HK-2 (cell line): ENCODE data around the gene ATAD3A.

Experiments
- DNase-seq: peaks from one replicate; pipeline ENCODE4 v3.0.0-alpha.2; 2018; ENCODE audit not compliant: unreplicated experiment

ATAD3A gene

GRCh38 chr1:1539310-1540089 lies 27.5 kb downstream of the ATAD3A start:
- no peak for DNase-seq

GRCh38 chr1:1540090-1540817 lies 28.3 kb downstream of the ATAD3A start, which contains the start of gene TMEM240:
TMEM240 (minus strand) TSS chr1:1540624; CDS start chr1:1540346, 278 bp downstream.
- no peak for DNase-seq

- no peak for DNase-seq
These were observed 29.1 kb downstream of the ATAD3A start for GRCh38 chr1:1540818-1541628.

DNA sequence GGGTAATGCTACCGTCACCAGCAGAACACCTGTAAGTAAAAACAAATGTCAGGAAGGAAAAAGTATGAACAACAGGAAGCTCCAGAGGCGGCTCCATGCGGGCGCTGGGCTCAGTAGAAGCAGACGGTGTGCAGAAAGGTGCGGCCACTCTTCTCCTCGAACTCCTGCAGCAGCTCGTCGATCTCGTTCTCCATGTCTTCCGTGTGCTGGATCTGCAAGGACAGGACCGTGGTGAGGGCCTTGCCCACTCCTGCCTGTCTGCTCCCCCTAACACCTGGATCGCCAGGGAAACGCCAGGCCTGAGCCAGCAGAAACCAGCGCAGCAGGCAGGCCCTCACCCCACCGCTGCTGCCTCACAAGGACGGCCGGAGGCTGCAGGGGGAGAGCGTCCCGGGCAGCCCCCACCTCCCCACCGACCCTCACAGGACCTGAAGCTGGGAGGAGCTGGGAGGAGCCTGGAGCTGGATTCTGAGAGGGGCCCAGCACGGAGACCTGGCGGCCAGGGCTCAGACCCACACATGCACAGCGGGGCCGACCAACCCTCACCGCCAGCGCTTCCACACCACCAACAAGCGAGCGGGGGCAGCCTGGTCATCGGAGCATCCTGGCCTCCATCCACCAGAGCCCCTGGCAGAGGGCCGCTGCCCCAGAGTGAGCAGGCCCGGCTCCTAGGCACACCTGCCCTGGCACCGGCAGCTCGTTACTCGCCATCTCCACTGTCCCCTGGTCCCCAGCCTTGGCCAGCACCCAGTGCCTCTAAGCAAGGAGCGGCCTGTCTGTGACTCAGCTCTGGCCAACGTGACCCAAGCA lies 30.2 kb downstream of the ATAD3A start:
- no peak for DNase-seq

- DNase-seq: no peak
These were observed 31.1 kb downstream of the ATAD3A start for GRCh38 chr1:1542766-1543705.

DNA sequence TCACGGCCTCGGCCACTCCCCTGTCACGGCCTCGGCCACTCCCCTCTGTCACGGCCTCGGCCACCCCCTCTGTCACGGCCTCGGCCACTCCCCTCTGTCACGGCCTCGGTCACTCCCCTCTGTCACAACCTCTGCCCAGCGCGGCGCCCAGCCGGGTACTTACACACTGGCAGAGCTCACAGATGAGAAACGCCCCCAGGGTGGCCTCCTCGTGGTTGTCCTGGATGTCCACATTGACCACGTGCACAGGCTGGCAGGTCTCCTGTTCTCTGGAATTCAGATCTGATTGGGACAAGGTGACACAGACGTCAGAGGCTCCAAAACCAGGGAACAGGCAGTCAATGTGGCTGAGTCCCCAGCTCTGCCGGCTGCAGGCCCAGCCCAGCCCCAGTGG lies 31.7 kb downstream of the ATAD3A start:
- DNase-seq: no peak

- DNase-seq: no peak
These were observed 32.6 kb downstream of the ATAD3A start for GRCh38 chr1:1544544-1544943.

DNA sequence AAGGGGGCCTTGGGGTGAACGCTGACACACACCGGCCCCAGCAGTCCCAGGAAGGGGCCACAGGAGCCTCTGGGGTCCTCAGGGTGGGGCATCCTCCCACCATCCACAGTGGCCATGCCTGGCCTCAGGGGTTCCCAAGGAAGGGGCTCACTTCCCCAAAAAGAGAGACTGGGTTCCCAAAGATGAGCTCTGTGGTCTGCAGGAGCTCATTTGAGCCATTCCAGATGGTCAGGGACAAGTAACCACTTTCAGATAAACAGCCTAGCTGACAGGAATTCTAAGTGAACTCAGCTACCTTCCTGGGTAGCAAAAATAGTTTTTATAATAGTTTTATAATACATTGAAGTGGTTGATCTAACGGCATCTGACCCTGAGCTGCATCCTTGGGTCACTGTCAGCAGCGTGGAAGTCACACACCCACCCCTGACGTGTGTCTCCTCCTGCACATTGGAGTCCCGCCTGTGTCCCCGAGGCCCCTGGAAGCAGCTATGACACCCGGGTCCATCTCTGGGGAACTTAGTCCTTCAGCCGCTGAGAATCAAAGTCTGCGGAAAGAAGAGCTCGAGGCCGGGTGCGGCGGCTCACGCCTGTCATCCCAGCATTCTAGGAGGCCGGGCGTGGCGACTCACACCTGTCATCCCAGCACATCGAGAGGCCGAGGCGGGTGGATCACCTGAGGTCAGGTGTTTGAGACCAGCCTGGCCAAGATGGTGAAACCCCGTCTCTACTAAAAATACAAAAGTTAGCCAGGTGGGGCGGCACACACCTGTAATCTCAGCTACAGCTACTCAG lies 34.2 kb downstream of the ATAD3A start:
- no peak for DNase-seq

DNA sequence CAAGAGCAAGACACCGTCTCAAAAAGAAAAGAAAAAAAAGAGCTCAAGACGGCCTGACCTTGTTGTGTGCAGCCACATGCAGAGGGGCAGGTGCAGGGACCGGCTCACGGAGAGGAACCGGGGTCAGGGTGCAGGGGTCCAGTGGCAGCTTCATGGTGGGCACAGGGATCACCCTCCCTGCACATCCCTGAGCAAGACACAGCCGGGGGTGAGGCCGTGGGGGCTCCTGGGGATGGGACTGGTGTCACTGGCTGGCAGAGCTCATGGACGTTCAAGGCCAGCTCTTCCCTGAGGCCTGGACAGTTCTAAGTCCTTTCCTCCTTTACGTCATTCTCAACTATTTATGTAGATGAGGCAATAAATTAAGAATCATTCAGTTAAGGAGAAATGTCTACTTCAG lies 35.0 kb downstream of the ATAD3A start:
- no peak for DNase-seq

GRCh38 chr1:1547476-1547875 lies 35.5 kb downstream of the ATAD3A start:
- no peak for DNase-seq

GRCh38 chr1:1548591-1548990 lies 36.6 kb downstream of the ATAD3A start:
- no peak for DNase-seq

DNA sequence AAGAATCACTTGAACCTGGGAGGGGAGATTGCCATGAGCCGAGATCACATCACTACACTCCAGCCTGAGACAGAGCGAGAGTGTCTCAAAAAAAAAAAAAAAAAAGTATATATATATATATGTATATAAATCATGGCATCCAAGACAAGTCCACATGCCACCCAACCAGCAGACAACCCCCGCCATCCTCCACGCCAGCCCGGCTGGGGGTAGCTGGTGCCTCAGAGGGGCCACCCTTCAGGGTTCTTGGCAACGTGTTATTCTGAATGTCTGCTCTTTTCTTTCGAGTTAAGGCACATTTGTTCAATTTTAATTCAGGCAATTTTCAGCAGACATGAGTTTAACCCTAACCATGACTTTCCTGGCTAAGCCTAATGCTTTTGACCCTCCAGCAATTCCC lies 38.1 kb downstream of the ATAD3A start:
- no peak for DNase-seq

DNA sequence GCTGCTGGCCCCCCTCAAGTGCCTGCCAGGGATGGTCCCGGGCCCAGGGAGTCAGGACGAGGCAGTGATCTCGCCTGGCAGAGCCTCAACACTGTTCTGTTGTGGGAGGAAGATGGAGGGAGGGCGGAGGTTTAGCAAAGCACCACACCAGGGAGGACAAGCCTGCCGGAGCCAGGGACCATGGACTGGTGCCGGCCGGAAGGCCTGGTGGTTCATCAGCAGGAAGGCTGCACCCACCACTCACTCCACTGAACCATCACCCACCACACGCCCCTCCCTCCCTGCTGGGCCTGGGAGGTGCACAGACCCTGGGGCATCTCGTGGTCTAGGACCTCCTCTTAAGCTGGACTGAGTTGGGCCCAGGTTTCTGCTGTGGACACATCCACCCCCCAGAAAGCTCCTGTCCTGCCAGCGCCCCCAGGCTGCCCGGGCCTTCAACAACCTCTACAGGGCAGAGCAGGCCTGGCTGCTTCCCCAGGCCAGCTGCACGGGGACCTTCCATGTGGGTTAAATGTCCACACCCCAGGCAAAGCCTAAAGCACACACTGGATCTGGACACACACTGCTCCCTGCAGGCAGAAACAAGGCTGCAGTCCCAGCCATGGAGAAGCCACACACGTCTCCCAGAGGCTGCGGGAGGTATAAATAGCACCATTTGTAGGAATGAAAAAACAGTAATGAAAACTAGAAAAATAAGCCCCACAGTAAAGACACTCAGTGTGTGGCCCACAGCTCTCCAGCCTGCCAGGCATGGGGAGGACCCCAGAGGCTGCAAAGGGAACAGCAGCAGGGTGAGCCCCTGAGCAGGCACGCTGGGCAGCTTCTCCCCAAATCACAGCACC lies 38.9 kb downstream of the ATAD3A start:
- no peak for DNase-seq

- DNase-seq: no peak
These were observed 39.7 kb downstream of the ATAD3A start for GRCh38 chr1:1551524-1552262.

- DNase-seq: no peak
These were observed 40.3 kb downstream of the ATAD3A start for GRCh38 chr1:1552263-1552639.

DNA sequence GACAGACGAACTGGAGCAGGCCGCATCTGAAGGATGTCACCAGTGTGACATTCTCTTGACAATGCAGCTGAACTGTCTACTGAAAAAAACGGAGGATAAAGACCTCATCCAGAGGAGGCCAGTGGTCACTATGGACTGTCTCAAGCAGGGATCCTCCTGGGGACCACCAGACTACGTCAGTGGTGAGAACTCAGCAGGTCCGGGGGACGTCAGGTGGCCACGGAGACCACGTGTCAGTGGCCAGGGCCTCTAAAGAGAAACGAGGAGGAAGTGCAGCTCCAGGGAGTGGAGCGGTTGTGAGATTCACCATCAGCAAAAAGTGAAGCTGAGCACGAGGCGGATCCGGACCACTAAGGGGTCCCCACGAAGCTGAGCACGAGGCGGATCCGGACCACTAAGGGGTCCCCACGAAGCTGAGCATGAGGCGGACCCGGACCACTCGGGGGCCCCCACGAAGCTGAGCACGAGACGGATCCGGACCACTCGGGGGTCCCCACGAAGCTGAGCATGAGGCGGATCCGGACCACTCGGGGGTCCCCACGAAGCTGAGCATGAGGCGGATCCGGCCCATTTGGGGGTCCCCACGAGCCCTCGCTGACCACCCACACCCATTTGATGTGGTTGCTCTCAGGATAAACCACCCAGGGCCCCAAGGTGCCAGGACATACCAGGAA lies 42.0 kb downstream of the ATAD3A start:
- DNase-seq: no peak

DNA sequence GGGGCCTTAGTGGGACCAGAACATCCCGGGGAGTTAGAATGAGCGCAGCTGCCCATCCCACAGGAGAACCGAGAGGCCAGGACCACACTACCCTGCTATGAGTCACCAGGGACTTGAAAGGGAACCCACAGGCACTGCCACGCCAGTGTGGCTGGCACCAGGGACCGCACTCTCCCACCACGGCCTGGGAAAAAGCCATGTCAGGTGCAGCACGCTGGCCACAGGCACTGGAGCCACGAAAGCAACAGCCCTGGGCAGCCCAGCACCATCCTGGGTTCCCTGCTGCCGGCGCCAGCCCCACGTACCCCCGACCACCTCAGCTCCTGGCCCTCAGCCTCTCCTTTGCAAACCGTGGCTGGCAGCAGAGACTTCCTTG lies 42.6 kb downstream of the ATAD3A start:
- no peak for DNase-seq
